ENCODE results near the gene SCN3B.

- no peak for TF ChIP-seq CTCF (IDR thresholded peaks at IDR 0.05)
- no peak for TF ChIP-seq ZFX (IDR thresholded peaks at IDR 0.05; ENCODE audit: borderline replicate concordance)
Observed at GRCh38 chr11:123670081-123670480, 15.7 kb upstream of the SCN3B start.
